Endothelial cell of umbilical vein (primary cell): ENCODE measurements around the gene AP4M1. TPM values are rescaled to one million over a fixed set of nuclear protein-coding genes. Genes with fewer than 3 reads are reported as not detected.

Experiments used
- BruUV-seq: library from RNA; stranded (reverse); fragments of 400-500 nt; replicated peaks from 2 replicates; lab custom pipeline; 2021; lab: Mats Ljungman, UMichigan
- CTCF ChIA-PET: fragments of 300-600, 350-600 bp; sonication (Branson Sonifier 250); formaldehyde crosslinking; loops from one replicate; lab custom pipeline; 2021; ENCODE audit warnings: antibody characterized with exemption, inconsistent platforms; lab: Charles Lee
- POLR2A ChIA-PET: fragments of 300-600, 350-600 bp; sonication (Branson Sonifier 250); formaldehyde crosslinking; loops from one replicate; lab custom pipeline; 2021; ENCODE audit warnings: antibody characterized with exemption, inconsistent platforms; lab: Charles Lee
- DNase-seq: peaks from one replicate; pipeline ENCODE4 v3.0.0-alpha.2; 2011; ENCODE audit warnings: low read depth, low spot score
- FAIRE-seq: peaks from 2 replicates; lab custom pipeline; 2011; peaks lifted over from hg19 to GRCh38; lab: Jason Lieb, UNC
- H2AFZ ChIP-seq: 2 replicates; pipeline ENCODE4 v1.6.0; 2012; ENCODE audit warnings: low read depth, low read length, control low read depth, inconsistent platforms
- H3K27ac ChIP-seq: 2 replicates; pipeline ENCODE4 v1.5.1; 2011; ENCODE audit warnings: low read depth, mild to moderate bottlenecking, control low read depth, low read length, moderate library complexity; ENCODE audit not compliant: insufficient read depth
- H3K27me3 ChIP-seq, 2 experiments: 2 replicates each; pipeline versions ENCODE4 v1.6.0 to v1.6.1; 2011; ENCODE audit warnings: low read length in 2 of 2, mixed read lengths in 1 of 2; ENCODE audit not compliant: control insufficient read depth in 2 of 2, insufficient read depth in 2 of 2
- H3K36me3 ChIP-seq, 2 experiments: 2 replicates in 1 of 2; 3 replicates in 1 of 2; pipeline ENCODE4 v1.5.1; 2011; ENCODE audit warnings: low read length in 2 of 2, mild to moderate bottlenecking in 1 of 2, moderate library complexity in 1 of 2; ENCODE audit not compliant: control insufficient read depth in 2 of 2, insufficient read depth in 2 of 2; ENCODE audit errors: extremely low read depth in 1 of 2
- H3K4me1 ChIP-seq: 3 replicates; pipeline ENCODE4 v1.5.1; 2011; ENCODE audit warnings: mild to moderate bottlenecking, low read length; ENCODE audit not compliant: control insufficient read depth, insufficient read depth; ENCODE audit errors: extremely low read depth
- H3K4me2 ChIP-seq: 2 replicates; pipeline ENCODE4 v1.6.1; 2011; ENCODE audit warnings: low read length, control low read depth, mixed read lengths; ENCODE audit not compliant: insufficient read depth
- H3K4me3 ChIP-seq, 3 experiments: fragments of 200-600 bp in 1 of 3; sonication (generic), shearing (Covaris generic) in 1 of 3; replicated peaks in 1 of 3; 2 replicates each; pipeline ENCODE4 v1.5.1; 2011 to 2016; ENCODE audit warnings: control low read depth in 3 of 3, low read length in 3 of 3, mild to moderate bottlenecking in 2 of 3, inconsistent platforms in 1 of 3, low read depth in 1 of 3, moderate library complexity in 1 of 3; ENCODE audit not compliant: insufficient read depth in 1 of 3
- H3K79me2 ChIP-seq: 2 replicates; pipeline ENCODE4 v1.6.0; 2012; ENCODE audit warnings: low read length, inconsistent platforms; ENCODE audit not compliant: control insufficient read depth, insufficient read depth
- H3K9ac ChIP-seq: replicated peaks from 2 replicates; pipeline ENCODE3; 2011; ENCODE audit warnings: low read length, control low read depth; ENCODE audit not compliant: insufficient read depth; ENCODE audit errors: extremely low read depth
- H3K9me1 ChIP-seq: replicated peaks from 3 replicates; pipeline ENCODE4 v1.6.0; 2011; ENCODE audit warnings: mild to moderate bottlenecking, low read length; ENCODE audit not compliant: control insufficient read depth, insufficient read depth; ENCODE audit errors: extremely low read depth
- H3K9me3 ChIP-seq: replicated peaks from 2 replicates; pipeline ENCODE4 v1.5.1; 2012; ENCODE audit warnings: low read length, inconsistent platforms; ENCODE audit not compliant: control insufficient read depth, insufficient read depth
- H4K20me1 ChIP-seq: replicated peaks from 2 replicates; pipeline ENCODE3; 2011; ENCODE audit warnings: mild to moderate bottlenecking, low read length; ENCODE audit not compliant: control insufficient read depth, insufficient read depth; ENCODE audit errors: extremely low read depth
- EZH2 ChIP-seq: IDR thresholded peaks from 2 replicates; pipeline ENCODE4 v1.6.1; 2012; ENCODE audit warnings: borderline replicate concordance, low read depth, mild to moderate bottlenecking, moderate library complexity, low read length, inconsistent platforms; ENCODE audit not compliant: severe bottlenecking
- FOS ChIP-seq: IDR thresholded peaks from 2 replicates; pipeline ENCODE4 v1.6.1; 2011; ENCODE audit warnings: mild to moderate bottlenecking, low read length, moderate library complexity, borderline replicate concordance; ENCODE audit not compliant: insufficient read depth
- GATA2 ChIP-seq: IDR thresholded peaks from 2 replicates; pipeline ENCODE4 v1.7.0; 2011; ENCODE audit warnings: low read depth, mild to moderate bottlenecking, moderate library complexity, mixed read lengths, low read length; ENCODE audit not compliant: insufficient read length, insufficient read depth
- JUN ChIP-seq: IDR thresholded peaks from 2 replicates; pipeline ENCODE4 v1.6.1; 2011; ENCODE audit warnings: borderline replicate concordance, low read depth; ENCODE audit not compliant: insufficient read length, insufficient read depth
- MYC ChIP-seq: IDR thresholded peaks from one replicate; pipeline ENCODE4 v1.6.1; 2011; ENCODE audit warnings: mild to moderate bottlenecking, low read depth, low read length
- POLR2A ChIP-seq: IDR thresholded peaks from 2 replicates; pipeline ENCODE4 v1.6.1; 2012; ENCODE audit warnings: low read depth, mild to moderate bottlenecking, control low read depth, low read length
- POLR2AphosphoS5 ChIP-seq: IDR thresholded peaks from 2 replicates; pipeline ENCODE4 v1.6.1; 2012; ENCODE audit warnings: low read depth, mild to moderate bottlenecking, control low read depth, low read length, moderate library complexity; ENCODE audit not compliant: insufficient read depth
- dilution Hi-C: fragments of 300-500 bp; cut with MboI; formaldehyde crosslinking; loops from one replicate; pipeline ENCODE4 v1.15.0; 2019; ENCODE audit warnings: low sequenced_read_pairs; ENCODE audit not compliant: extremely low pct_ligation_motif_present
- intact Hi-C: fragments of 100-400 bp; cut with micrococcal nuclease; formaldehyde crosslinking; loops from one replicate; pipeline ENCODE4 v1.10.0; 2022
- polyA plus RNA-seq, 4 experiments: library from polyadenylated mRNA; depleted of rRNA in 3 of 4; stranded (reverse) in 3 of 4; unstranded in 1 of 4; fragments of >200 nt; gene quantifications; 2 replicates each; pipeline versions ENCODE4 v1.2.1 to v1.2.3, GENCODE V29; 2011 to 2012; ENCODE audit warnings: missing spikeins in 1 of 4
- total RNA-seq: library from RNA; stranded (reverse); gene quantifications from 2 replicates; pipeline ENCODE4 v1.2.3, GENCODE V29; 2021
- TF ChIP-seq, protein P1 (sequence below): IDR thresholded peaks from 2 replicates; pipeline ENCODE4 v1.6.1; 2011; ENCODE audit not compliant: insufficient read depth, insufficient read length
- TF ChIP-seq, protein P2 (sequence below), 2 donors: IDR thresholded peaks; 1 replicate in 1 of 2; 2 replicates in 1 of 2; pipeline ENCODE4 v1.5.1; 2011; ENCODE audit warnings: low read length in 2 of 2, mild to moderate bottlenecking in 2 of 2, moderate library complexity in 2 of 2, control low read depth in 1 of 2, inconsistent platforms in 1 of 2, low read depth in 1 of 2; ENCODE audit not compliant: insufficient read depth in 1 of 2; ENCODE audit errors: extremely low read depth in 1 of 2

The AP4M1 gene
- total and polyA plus RNA-seq, 2 donors (not counting 3 experiments of a cell fraction or from before 2014, with no cell fraction given): 20.5 to 27.4 TPM

DNA sequence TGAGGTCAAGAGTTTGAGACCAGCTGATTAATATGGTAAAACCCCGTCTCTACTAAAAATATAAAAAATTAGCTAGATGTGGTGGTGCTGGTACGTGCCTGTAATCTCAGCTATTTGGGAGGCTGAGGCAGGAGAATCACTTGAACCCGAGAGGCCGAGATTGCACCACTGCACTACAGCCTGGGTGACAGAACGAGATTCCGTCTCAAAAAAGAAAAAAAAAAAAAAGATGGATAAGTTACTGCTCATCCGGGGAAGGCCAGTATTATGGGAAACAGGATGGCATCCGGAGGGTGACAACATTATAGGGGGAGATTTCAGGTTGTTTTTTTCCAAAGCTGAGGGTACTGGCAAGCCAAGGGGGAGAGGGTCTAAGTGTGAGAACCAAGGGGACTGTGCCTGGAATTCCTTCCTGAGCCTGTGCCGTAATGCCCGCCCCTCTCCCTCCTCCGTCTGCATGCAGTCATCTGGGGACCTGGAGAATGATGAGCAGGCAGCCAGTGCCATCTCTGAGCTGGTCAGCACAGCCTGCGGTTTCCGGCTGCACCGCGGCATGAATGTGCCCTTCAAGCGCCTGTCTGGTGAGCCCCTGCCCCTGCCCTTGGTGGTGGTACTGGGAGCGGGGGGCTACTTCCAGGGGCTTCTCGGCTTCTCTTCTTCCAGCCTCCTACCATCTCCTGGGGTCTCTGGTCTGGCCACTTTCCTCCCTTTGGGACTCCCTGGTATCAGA is 51.7 kb downstream of the AP4M1 start:
- H3K9me1 ChIP-seq: no peaks in the 10 kb centered on the region
- no peaks in the 10 kb centered on the region for H3K27me3 ChIP-seq
- H3K9ac ChIP-seq: no peak overlapping the region
- peaks cover 0 to 17% of the 10 kb centered on the region in 2 experiments for H3K36me3 ChIP-seq
- BruUV-seq: no TSS peak
- H4K20me1 ChIP-seq: no peaks in the 10 kb centered on the region
- no peak overlapping the region for H2AFZ ChIP-seq
- POLR2A ChIA-PET: no interaction called here
- H3K4me2 ChIP-seq: no peak overlapping the region
- no peak overlapping the region for H3K4me3 ChIP-seq
- dilution Hi-C loops: no loop called here
- FAIRE-seq: no peak
- TF ChIP-seq MYC (no peak), POLR2A (no peak)
- TF ChIP-seq, protein P1, sequence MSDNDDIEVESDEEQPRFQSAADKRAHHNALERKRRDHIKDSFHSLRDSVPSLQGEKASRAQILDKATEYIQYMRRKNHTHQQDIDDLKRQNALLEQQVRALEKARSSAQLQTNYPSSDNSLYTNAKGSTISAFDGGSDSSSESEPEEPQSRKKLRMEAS: no peak
- CTCF ChIA-PET: no interaction called here
- H3K79me2 ChIP-seq: peaks cover 13% of the 10 kb centered on the region
- no peak overlapping the region for H3K27ac ChIP-seq
- intact Hi-C loops: no loop called here
- peaks cover 16% of the 10 kb centered on the region for H3K4me1 ChIP-seq
- no peak for DNase-seq
- H3K9me3 ChIP-seq: no peaks in the 10 kb centered on the region

DNA sequence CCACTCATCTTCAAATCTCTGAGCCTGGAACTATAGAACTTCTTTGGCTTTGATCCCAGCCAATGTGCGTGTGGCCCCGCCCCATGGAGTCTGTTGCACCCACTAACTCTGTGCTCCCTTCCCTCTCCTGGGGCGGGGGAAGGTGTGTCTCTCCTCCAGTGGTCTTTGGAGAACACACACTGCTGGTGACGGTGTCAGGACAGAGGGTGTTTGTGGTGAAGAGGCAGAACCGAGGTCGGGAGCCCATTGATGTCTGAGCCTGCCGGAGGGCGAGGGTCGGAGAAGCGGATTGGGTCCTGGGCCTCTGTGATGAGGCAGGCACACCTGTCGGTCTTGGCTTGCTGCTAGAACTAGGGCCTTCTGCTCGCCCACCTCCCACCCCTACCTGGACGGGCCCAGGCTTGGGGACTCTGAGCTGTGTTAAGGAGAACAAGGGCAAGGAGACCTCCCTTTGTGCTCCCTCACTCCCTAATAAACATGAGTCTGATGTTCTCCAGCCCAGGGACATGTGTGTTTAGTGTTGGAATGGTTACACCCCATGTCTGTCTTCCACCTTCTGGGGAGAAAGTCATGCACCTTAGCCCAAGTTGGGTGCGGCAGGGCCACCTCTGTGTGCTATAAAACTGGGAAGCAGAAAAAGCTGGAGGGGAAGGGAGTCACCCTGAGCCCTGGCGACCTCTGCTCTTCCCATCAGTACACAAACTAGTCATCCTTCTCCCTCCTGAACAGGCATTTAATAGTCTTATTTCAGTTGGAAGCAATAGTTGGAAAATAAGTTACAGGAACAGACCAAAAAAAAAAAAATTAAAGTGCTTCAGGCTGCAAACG is 52.5 kb downstream of the AP4M1 start:
- H3K27ac ChIP-seq: no peak overlapping the region
- H4K20me1 ChIP-seq: no peaks in the 10 kb centered on the region
- H3K9me1 ChIP-seq: no peaks in the 10 kb centered on the region
- POLR2A ChIA-PET: no interaction called here
- FAIRE-seq: no peak
- CTCF ChIA-PET: interaction anchor here (1.5 kb wide), 1 partner anchor 21 kb away, joined by 3 read pairs; no protein-coding TSS in a partner anchor
- H3K4me1 ChIP-seq: peaks cover 13% of the 10 kb centered on the region
- peaks cover 12% of the 10 kb centered on the region for H3K79me2 ChIP-seq
- TF ChIP-seq MYC: no peak
- TF ChIP-seq JUN: no peak
- TF ChIP-seq, protein P1: no peak
- no peak for TF ChIP-seq POLR2AphosphoS5
- no peak for TF ChIP-seq POLR2A
- TF ChIP-seq, protein P2, sequence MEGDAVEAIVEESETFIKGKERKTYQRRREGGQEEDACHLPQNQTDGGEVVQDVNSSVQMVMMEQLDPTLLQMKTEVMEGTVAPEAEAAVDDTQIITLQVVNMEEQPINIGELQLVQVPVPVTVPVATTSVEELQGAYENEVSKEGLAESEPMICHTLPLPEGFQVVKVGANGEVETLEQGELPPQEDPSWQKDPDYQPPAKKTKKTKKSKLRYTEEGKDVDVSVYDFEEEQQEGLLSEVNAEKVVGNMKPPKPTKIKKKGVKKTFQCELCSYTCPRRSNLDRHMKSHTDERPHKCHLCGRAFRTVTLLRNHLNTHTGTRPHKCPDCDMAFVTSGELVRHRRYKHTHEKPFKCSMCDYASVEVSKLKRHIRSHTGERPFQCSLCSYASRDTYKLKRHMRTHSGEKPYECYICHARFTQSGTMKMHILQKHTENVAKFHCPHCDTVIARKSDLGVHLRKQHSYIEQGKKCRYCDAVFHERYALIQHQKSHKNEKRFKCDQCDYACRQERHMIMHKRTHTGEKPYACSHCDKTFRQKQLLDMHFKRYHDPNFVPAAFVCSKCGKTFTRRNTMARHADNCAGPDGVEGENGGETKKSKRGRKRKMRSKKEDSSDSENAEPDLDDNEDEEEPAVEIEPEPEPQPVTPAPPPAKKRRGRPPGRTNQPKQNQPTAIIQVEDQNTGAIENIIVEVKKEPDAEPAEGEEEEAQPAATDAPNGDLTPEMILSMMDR (IDR thresholded peaks at IDR 0.05; ENCODE audit: extremely low read depth in 1 of 2, insufficient read depth in 1 of 2, low read depth in 1 of 2, low read length in 2 of 2): no peak
- no peak for TF ChIP-seq EZH2
- no peak for TF ChIP-seq GATA2
- TF ChIP-seq FOS: no peak
- no peak overlapping the region for H3K4me3 ChIP-seq
- H3K9ac ChIP-seq: no peak overlapping the region
- no peak overlapping the region for H2AFZ ChIP-seq
- no peak overlapping the region for H3K4me2 ChIP-seq
- peaks cover 0 to 17% of the 10 kb centered on the region in 2 experiments for H3K36me3 ChIP-seq
- no peaks in the 10 kb centered on the region for H3K27me3 ChIP-seq
- no peaks in the 10 kb centered on the region for H3K9me3 ChIP-seq
- dilution Hi-C loops (no loop called here), intact Hi-C loops (no loop called here)
- no peak for DNase-seq
- no TSS peak for BruUV-seq
